GM18499 (cell line): ENCODE measurements around the gene GPD1L.
"Not testable (repeated sequence)": the region's sequence is repeated elsewhere in the genome, so short reads cannot be mapped to it uniquely, and the experiment has no call there.

ENCODE experiments used
- ATAC-seq: cut with Tn5 transposase; IDR thresholded peaks from one replicate; pipeline ENCODE4 v1.9.1; 2021; ENCODE audit warnings: moderate number of reproducible peaks; ENCODE audit not compliant: insufficient read depth, unreplicated experiment

GPD1L gene

DNA sequence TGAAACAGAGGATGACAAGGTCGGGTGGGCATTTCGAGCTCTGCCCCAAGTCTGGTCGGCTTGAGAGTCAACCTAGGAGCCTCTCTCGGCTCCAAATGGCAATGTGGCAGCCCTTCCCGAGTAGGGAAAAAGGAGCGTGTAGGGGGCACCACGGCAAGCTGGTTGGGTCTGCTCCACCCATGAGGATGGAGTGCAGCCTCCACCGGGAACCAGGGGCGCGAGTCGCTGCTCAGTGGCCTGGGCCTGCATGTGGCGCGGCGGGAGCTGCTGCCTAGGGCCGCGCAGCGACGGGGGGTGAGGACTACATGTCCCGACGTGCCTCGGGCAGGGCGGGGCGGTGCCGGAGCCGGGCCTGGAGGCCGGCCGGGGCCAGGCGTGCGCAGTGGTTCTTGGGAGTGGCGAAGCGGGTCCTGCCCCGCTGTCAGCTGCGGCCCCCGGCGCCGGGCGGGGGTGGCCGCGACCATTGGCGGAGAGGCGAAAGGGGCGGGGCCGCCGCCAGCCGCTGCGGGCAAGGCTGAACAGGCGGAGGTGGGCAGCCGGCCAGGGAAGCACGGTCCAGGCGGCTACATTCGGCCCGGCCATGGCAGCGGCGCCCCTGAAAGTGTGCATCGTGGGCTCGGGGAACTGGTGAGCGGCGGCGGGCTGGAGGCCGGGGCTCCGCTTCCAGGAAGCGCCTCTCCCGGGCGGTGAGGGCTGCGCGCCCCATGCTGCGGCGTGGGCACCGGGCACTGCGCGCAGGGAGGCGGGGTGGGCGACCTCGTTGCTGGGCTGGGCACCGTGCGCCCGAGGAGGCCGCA is at the start of gene GPD1L:
Gene GPD1L, plus strand, starts transcription at position 489 of the 797 bp plus-strand sequence. Its CDS starts 92 bp downstream, at position 581.
- ATAC-seq, result peak; percentile 96

DNA sequence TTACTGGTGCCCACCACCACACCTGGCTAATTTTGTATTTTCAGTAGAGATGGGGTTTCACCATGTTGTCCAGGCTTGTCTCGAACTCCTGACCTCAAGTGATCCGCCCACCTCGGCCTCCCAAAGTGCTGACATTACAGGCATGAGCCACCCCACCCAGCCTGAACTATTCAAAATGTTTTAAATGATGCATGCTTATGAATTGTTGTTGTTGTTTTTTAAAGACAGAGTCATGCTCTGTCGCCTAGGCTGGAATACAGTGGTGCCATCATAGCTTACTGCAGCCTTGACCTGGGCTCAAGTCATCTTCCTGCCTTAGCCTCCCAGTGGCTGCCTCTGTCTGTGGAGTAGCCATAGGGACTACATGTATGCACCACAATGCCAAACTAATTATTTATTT is 48.0 kb upstream of the GPD1L start:
- not testable (repeated sequence) for ATAC-seq

DNA sequence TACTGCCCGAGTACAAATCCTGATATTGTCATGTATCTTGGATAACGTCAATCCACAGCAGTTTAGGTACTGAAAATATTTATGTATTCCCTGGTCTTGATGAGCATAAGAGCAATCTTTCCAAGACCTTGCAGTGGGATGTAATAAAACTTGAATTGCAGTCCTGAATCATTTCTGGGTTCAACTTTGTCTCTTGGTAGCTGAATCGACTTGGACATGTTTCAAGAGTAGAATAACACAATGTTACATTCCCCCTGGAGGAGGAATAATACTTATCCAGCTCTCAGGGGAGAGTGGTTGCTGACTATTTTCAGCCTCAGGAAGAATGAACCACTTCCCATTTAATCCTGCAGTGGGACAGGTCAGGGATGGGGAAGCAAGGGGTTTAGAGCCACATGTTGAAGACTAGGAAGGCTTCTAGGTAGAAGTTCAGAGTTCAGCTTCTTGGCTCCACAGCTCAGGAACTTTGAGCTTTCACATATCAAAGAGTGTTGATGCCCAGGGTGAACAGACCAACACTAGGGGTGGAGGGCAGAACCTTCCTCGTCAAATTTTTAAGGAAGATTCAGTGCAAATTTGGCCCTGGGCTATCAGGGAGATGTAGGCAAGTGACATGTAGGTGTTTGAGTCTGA is 43.4 kb upstream of the GPD1L start:
- no peak for ATAC-seq

DNA sequence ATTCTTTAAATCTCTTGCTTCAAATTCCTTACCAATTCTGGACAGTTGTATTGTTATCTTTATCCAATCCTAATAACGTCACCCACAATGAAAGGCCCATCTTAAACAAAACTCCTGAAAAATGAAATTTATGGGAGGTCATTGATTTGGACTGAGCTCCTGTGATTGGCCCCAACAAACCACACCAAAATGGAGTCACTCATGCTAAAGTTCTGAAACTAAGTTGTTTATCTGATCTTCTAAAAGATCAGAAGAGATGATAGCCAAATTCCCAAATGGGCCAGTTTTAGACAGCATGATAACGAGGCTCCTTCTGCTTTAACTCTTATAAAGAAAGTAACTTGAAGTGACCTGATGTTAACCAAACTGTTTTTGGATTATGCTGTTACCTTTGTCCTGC is 39.7 kb upstream of the GPD1L start:
- ATAC-seq, result no peak

DNA sequence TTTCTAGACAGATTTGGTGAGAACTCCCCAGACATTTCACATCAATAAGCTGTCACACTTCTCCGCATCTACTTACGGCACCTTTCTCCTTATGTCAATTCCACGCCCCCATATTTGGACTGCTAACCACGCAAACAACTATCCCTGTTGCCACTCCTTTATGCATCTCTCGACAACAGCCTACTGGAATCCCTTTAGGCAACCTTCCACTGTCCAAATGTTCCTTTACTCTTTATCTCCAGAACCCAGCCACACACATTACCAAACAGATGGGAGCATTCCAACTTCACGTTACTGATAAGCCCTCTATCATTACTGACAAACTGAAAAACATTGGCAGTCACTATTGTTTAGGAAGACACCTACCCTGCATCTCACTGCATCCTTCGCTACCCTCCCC is 32.2 kb upstream of the GPD1L start:
- ATAC-seq, result not testable (repeated sequence)

DNA sequence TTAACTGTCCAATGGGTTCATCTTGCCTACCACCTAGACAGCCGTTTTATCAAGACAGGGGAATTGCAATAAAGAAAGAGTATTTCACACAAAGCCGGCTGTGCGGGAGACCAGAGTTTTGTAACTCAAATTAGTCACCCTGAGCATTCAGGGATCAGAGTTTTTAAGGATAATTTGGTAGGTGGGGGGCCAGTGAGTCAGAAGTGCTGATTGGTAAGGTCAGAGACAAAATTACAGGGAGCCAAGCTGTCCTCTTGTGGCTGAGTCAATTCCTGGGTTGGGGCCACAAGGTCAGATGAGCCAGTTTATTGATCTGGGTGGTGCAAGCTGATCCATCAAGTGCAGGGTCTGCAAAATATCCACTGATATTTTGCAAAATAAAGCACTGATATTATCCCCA is 29.9 kb upstream of the GPD1L start:
- no peak for ATAC-seq

DNA sequence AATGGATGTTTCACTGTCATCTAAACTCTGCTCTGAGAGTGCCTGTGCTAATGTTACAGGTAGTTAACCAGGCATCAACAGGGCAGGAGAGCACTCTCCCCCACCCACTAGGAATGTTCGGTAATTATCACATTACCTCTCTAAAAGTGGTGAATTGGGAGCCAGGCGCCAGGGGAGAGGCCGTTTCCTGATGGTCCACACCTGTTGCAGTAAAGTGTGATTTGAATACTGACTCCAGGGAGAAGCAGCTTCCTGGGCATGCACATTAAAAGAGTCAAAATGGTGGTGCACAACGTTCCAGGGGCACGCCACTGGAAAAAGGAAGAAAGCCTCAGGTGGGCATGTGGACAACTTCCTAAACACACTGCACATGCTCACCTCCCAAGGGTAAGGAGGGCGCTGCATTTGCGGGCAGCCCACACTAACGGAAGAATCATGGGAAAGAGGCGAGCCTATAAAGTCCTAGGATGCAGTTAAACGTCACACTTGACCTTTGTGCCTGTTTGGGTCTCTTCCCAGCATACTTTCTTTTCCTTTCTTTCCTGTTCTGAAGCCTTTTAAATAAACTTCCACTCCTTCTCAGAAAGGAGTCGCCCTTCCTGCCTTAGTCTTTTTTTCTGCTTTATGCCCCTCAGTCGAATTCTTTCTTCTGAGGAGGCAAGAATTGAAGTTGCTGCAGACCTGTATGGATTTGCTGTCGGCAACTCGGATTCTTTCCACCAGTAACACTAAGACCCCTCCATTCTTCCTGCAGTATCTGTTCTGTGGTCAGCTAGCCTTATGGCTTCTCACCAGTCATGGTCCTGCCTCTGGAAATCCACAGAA is 28.9 kb upstream of the GPD1L start:
- ATAC-seq, result no peak

DNA sequence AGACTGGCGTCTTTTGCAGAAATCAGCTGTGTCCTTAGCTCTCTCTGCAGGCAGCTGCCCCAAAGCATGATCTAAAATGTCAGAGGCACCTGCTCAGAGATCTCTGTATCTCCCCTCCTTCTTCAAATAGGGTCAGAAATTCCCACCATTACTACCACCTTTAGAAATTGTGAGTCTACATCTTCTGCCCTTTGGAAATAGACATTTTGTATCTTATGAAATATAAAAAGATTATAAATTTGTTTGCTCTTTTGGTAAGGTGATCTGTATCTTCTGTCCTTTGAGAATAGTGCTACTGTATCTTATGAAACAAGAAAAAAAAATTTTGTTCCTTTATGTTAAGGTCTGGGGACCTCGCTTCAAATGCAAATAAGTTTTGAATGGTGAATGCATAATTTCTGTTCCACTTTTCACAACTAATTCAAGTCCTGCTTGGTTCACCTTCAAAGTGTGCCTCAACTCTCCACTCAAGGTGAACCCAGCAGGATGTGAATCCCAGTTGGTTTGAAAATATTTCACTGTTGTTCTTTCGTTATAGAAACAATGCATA is 28.3 kb upstream of the GPD1L start:
- ATAC-seq, result no peak

DNA sequence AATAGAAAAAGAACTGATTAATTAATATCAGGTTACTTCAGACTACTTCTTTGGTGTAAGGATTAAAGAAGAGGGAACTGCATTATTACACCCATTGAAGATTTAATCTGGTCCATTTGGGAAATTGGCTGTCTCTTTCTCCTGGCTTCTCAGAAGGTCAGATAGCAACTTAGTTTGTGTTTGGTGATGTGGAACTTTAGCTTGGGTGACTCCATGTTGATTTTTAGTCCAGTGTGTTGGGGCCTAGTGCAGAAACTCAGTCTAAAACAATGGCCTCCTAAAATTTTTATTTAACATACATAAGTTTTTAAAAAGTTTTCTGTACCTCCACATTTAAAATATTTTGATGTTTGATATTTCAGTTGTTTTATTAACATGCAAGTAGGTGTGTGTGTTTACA is 27.6 kb upstream of the GPD1L start:
- ATAC-seq, result no peak

DNA sequence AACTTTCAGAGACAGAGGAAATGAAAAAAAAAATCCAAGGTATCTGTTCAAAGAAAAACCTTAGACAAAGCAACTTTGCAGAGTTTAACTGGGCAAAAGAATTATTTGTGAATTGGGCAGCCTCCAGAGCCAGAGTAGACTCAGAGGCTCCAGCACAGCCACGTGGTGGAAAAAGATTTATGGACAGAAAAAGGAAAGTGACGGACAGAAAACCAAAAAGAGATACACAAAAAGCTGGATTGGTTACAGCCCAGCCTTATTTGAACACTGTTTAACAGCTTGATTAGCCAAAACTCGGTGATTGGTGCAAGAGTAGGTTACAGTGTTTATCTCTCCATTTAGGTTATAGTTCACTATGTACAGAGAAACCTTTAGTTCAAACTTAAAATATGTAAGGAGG is 23.7 kb upstream of the GPD1L start:
- ATAC-seq, result no peak

DNA sequence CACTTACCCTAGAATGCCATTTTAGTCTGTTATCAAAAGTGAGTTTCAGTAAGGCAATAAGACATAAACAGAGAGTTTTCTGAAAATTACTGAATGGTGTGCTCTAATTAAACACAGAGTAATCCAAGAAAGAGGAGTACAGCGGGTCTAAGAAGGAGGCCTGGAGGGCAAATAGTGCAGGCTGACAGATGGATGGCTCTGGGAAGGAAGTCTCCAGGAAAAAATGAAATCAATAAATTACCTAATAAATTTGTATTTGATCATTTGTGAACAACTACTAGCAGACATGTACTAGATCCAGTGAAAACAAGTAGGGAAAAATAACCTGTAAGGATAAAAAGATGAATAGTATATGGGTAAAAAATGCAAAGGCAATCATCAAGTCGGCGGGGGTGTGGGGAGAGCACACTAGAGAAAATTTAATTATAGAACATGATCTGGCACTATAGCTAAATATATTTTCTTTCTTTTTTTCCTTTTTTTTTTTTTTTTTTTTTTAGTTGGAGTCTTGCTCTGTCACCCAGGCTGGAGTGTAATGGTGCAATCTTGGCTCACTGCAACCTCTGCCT is 22.6 kb upstream of the GPD1L start:
- no peak for ATAC-seq

DNA sequence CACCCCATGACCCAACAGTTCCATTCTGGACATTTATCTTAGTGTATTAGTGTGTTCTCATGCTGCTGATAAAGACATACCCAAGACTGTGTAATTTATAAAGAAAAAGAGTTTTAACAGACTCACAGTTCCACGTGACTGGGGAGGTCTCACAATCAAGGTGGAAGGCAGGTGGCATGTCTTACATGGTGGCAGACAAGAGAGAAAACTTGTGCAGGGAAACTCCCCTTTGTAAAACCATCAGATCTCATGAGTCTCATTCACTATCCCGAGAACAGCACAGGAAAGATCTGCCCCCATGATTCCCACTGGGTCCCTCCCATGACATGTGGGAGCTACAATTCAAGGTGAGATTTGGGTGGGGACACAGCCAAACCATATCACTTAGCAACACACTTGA is 21.6 kb upstream of the GPD1L start:
- no peak for ATAC-seq

DNA sequence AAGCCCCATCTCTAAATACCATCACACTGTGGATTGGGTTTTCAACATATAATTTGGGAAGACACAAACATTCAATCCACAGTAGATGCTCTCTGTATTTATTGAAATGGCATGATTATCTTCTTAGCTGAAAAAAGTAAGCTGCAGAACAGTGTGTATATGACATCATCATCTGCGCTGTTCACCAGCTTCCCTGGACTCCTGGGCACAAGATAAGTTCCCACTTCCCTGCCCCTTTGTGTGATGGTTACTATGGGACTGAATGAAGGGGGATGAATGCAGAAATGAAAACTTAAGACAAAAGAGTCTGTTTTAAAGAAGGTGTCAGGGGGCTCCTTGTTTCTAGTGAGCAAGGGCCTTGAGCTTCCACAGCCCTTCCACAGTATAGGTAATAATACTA is 20.0 kb upstream of the GPD1L start:
- no peak for ATAC-seq

DNA sequence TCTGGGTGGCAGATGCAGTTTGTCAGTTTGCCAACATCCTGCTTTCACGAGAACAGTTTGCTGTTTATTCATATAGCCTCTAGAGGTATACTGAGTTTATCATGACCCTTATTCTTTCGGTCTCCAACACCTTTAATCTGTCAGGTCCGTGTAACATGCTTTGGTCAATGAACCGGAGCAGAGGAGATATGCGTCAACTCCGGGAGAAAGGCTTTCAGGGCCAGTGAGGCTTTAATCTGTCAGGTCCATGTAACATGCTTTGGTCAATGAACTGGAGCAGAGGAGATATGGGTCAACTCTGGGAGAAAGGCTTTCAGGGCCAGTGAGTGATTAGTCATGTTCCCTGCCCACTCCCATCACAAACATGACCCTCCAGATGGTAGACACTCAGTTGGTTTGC is 16.9 kb upstream of the GPD1L start:
- no peak for ATAC-seq

DNA sequence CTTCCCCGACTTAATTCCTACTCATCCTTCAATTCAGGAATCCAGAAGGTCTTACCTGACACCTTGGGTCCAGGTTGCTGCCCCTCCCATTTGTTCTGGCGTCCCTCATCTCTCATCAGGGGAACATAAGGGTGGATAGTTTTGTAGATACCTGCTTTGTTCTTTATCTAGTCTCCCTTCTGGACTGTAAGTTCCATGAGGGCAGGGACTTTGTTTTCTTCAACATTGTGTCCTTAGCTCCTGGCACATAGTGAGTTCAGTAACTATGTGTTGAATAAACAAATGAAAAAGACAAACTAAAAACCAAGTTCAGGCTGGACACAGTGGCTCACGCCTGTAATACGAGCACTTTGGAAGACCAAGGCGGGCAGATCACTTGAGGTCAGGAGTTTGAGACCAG is 13.2 kb upstream of the GPD1L start:
- ATAC-seq, result no peak

DNA sequence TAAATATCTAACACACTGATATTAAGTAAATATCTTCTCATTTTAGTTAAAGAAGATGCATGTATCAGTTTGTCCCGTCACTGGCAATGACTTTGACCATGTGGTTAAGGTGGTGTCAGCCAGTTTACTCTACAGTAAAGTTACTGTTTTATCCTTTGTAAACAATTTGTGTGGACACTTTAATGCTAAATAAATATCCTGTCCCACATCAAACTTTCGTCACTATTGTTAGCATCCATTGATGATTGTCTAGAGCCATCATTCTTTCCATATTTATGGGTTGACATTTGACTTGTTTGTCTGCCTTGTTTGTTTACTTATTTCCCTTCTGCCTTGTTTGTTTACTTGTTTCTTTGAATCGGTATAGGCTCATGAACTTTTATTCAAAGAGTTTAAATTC is 11.0 kb upstream of the GPD1L start:
- ATAC-seq, result no peak

DNA sequence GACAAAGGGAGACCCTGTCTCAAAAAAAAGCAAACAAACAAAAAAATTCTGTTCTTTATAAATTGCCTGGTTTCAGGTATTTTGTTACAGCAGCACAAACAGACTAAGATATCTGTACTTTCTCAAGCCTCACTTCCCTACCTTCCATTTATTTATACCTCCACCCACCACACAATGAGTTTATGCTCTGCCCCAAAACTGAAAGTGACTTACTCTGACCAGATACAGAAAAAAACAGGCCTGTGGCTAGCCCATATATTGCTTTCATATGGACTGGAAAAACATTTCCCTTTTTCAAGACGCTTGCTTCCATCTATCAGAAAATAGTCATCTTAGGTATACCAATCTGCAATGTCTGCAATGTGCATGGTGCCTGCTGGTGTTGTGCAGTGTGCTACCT is 8.7 kb upstream of the GPD1L start:
- ATAC-seq, result no peak

DNA sequence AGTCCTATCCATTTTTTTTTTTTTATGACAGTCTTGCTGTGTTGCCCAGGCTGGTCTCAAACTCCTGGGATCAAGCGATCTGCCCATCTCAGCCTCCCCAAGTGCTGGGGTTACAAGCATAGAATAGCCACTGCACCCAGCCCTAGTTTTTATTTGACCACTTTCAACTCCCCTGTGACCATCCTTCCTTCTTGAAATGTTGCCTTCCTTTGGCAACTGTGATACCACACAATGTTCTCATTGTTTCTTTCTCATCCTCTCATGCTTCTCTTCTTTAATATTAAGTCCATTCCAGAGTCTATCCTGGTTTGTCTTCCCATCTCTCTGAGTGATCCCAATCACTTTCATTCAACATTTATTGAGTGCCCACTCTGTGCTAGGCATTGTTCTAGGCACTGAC is 7.9 kb upstream of the GPD1L start:
- ATAC-seq, result no peak

DNA sequence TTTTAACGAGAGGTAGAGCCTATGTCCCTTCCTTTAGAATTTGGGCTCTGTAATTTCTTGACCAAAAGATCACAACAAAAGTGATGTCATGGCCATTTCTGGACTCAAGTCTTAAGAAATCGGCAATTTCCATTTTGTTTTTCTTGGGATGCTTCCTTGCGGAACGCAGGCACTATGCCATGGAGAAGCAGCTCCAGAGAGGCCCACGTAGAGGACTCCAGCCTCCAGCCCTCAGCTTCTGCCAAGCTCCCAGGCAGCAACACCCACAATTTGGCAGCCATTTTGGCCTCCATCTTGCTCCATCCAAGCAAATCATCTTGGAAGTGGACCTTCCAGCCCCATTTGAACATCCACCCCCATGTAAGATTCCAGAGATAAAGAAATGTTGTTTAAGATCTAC is 6.0 kb upstream of the GPD1L start:
- ATAC-seq, result no peak

DNA sequence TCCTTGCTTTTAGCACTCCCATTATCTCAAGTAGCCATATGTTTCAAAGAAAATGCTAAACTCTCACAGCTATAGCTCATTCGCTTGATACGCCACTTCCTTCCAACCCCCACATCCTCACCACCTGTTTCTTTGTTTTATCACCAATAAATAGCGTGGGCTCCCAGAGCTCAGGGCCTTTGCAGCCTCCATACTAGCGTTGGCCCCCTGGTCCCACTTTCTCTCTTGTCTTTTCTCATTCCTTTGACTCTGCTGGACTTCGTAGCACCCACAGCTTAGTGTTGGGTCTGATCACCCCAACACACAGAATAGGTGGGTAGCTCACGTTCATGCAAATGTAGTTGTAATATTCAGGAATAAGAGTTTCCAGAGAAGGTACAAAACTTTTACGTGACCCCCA is 4.1 kb upstream of the GPD1L start:
- no peak for ATAC-seq

DNA sequence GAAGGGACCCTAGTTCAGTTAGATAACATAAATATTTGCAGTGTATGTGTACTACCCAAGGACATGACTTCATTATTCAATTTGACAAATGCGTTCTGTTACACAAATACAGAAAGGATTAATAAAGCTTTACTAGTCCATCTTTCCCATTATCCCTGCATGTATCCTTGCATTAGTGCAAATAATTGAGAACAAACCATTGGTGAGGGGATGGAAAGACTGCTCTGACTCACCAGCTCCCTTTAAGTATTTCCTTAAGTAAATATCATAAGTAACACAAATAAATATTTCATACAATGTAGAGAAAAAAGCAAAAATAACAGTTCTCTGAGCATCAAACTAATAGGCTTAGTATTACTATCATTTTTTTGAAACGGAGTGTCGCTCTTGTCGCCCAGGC is 1.9 kb upstream of the GPD1L start:
- ATAC-seq, result no peak
